HCT116 (cell line): ENCODE data around the gene MOB3B.

Experiments used
- ATF3 ChIP-seq: IDR thresholded peaks from 2 replicates; pipeline ENCODE4 v1.6.1; 2012
- CEBPB ChIP-seq: IDR thresholded peaks from 2 replicates; pipeline ENCODE4 v1.6.1; 2012; ENCODE audit warnings: low read depth
- CTCF ChIP-seq, 3 experiments: fragments of 200-600 bp in 1 of 3; sonication (generic) in 1 of 3; IDR thresholded peaks in 2 of 3; conservative IDR thresholded peaks in 1 of 3; 2 replicates each; pipeline ENCODE4 v1.5.1; 2012 to 2017; ENCODE audit warnings: low read depth in 2 of 3, low read length in 2 of 3, antibody characterized with exemption in 1 of 3, borderline replicate concordance in 1 of 3, control low read depth in 1 of 3, mild to moderate bottlenecking in 1 of 3, mixed read lengths in 1 of 3, mixed run types in 1 of 3, moderate library complexity in 1 of 3; ENCODE audit not compliant: insufficient read depth in 1 of 3
- EZH2 ChIP-seq: fragments of 200-600 bp; sonication (generic); IDR thresholded peaks from 2 replicates; pipeline ENCODE4 v1.6.1; 2017; ENCODE audit warnings: antibody characterized with exemption, mixed run types
- MAX ChIP-seq: IDR thresholded peaks from 2 replicates; pipeline ENCODE4 v1.6.1; 2012
- POLR2A ChIP-seq: IDR thresholded peaks from 2 replicates; pipeline ENCODE4 v1.7.0; 2011; ENCODE audit warnings: borderline replicate concordance; ENCODE audit not compliant: insufficient read depth, insufficient read length; ENCODE audit errors: extremely low read depth
- POLR2AphosphoS5 ChIP-seq: IDR thresholded peaks from 2 replicates; pipeline ENCODE4 v1.6.1; 2011; ENCODE audit warnings: mild to moderate bottlenecking, low read depth, low read length, moderate library complexity
- RAD21 ChIP-seq: IDR thresholded peaks from 2 replicates; pipeline ENCODE4 v1.6.1; 2012; ENCODE audit warnings: low read depth, mild to moderate bottlenecking
- REST ChIP-seq: IDR thresholded peaks from 2 replicates; pipeline ENCODE4 v1.6.1; 2012; ENCODE audit warnings: low read depth
- SP1 ChIP-seq: IDR thresholded peaks from 2 replicates; pipeline ENCODE4 v1.6.1; 2012; ENCODE audit warnings: low read depth
- SRF ChIP-seq: IDR thresholded peaks from 2 replicates; pipeline ENCODE4 v1.6.1; 2012; ENCODE audit warnings: low read depth
- TCF7L2 ChIP-seq: IDR thresholded peaks from 2 replicates; pipeline ENCODE4 v1.7.0; 2011; ENCODE audit warnings: borderline replicate concordance, inconsistent platforms; ENCODE audit not compliant: insufficient read depth, insufficient read length; ENCODE audit errors: extremely low read depth
- ZBTB33 ChIP-seq: IDR thresholded peaks from 2 replicates; pipeline ENCODE4 v1.6.1; 2011; ENCODE audit warnings: mild to moderate bottlenecking, low read length, moderate library complexity; ENCODE audit not compliant: insufficient replicate concordance; ENCODE audit errors: extremely low read depth
- ZNF274 ChIP-seq: fragments of 200-500 bp; sonication (Bioruptor generic); IDR thresholded peaks from 2 replicates; pipeline ENCODE4 v1.6.1; 2014; ENCODE audit warnings: mild to moderate bottlenecking, low read depth, low read length, inconsistent platforms

- TF ChIP-seq TCF7L2, result no peak
- TF ChIP-seq CTCF (IDR thresholded peaks at IDR 0.05 in 2 of 3, conservative IDR thresholded peaks at IDR 0.05 in 1 of 3; ENCODE audit: borderline replicate concordance in 1 of 3, insufficient read depth in 1 of 3, low read depth in 2 of 3, low read length in 2 of 3), result no peak
- TF ChIP-seq RAD21, result no peak
- TF ChIP-seq ZBTB33, result no peak
- TF ChIP-seq POLR2AphosphoS5, result no peak
- no peak for TF ChIP-seq EZH2
- TF ChIP-seq ZNF274, result no peak
- TF ChIP-seq MAX, result no peak
- TF ChIP-seq POLR2A, result no peak
- no peak for TF ChIP-seq SP1
- TF ChIP-seq CEBPB, result no peak
- TF ChIP-seq SRF, result no peak
- no peak for TF ChIP-seq REST
- no peak for TF ChIP-seq ATF3
These were observed 133.1 kb downstream of the MOB3B start for GRCh38 chr9:27396495-27396894.
